AG08395 (cell line): ENCODE results near the gene DMRTB1.
A peak's percentile ranks its signal among the peaks of the same experiment; 100 is the strongest.

Experiments used
- DNase-seq: peaks from one replicate; pipeline ENCODE4 v3.0.0; 2012; ENCODE audit warnings: mixed read lengths, low spot score

The DMRTB1 gene

GRCh38 chr1:53485478-53486394 lies 26.5 kb downstream of the DMRTB1 start:
- peak; percentile 89 for DNase-seq

- DNase-seq = no peak
Measured at GRCh38 chr1:53486395-53487026, 27.3 kb downstream of the DMRTB1 start.

- no peak for DNase-seq
Measured at GRCh38 chr1:53490351-53490750, 31.2 kb downstream of the DMRTB1 start.

GRCh38 chr1:53495633-53496345 lies 36.6 kb downstream of the DMRTB1 start:
- DNase-seq = peak; percentile 49

DNA sequence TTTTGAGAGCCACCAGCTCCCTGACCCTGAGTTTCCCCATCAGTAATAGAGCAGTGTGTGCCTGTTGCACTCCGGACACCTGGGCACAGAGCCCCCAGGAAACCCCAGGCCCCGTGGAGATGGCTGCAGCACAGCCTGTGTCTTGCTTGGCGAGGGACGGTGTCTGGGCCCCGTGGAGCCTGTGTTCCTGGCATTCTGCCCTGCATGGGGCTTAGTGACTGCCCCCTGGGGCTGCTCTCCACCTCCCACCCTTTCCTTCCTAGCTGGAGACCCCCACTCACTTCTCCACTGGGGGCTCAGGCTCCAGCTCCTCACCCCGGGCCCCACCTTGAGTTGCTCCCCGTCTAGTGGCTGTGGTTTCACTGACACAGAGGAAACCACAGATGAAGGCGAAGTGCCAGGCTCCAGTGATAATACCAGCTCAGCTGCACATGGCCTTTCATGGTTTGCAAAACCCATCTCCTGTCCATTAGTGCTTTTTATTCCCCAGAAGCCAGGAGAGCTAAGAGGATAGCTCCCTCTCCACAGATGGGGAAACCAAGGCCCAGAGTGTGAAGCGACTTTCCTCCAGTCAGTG lies 39.4 kb downstream of the DMRTB1 start:
- peak; percentile 87 for DNase-seq

- DNase-seq = no peak
Measured at GRCh38 chr1:53499257-53500203, 40.3 kb downstream of the DMRTB1 start.

DNA sequence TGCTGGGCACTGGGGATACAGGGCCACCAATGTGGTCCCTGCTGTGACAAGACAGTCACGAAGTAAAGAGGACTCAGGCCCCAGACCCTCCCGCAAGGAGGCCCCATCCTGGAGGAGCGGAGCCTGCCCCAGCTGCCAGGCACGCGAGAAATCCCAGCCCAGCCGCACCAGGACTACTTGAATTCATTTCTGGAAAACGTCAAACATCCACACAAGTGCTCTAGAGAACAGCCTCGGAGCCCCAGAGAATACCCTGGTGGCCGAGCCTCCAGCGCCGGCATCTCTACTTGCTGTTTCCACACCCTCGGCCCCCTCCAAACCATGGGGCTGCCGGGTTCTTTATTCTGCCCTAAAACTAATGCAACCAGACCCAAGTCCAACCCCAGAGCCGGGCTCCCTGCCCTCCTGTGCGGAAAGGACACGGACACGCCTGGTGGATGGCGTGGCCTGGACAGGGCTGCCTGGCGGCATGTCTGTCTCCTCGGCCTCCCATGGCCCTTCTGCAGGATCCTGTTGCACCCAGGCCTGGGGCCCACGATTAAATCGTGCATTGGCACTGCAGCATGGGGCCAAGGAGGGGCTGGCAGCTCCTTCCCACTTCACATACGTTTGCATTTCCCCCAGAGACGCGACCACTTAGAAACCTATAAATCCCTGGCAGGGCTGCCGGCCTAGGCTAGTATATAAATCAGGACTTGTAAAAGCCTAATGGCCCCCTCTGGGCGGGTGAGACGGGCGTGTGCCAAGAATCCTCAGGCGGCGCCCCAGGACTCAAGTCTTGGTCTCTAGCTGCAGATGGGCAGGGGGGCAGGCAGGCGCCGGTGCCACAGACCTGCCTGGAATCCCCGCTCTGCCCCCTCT lies 41.2 kb downstream of the DMRTB1 start:
- DNase-seq = no peak

DNA sequence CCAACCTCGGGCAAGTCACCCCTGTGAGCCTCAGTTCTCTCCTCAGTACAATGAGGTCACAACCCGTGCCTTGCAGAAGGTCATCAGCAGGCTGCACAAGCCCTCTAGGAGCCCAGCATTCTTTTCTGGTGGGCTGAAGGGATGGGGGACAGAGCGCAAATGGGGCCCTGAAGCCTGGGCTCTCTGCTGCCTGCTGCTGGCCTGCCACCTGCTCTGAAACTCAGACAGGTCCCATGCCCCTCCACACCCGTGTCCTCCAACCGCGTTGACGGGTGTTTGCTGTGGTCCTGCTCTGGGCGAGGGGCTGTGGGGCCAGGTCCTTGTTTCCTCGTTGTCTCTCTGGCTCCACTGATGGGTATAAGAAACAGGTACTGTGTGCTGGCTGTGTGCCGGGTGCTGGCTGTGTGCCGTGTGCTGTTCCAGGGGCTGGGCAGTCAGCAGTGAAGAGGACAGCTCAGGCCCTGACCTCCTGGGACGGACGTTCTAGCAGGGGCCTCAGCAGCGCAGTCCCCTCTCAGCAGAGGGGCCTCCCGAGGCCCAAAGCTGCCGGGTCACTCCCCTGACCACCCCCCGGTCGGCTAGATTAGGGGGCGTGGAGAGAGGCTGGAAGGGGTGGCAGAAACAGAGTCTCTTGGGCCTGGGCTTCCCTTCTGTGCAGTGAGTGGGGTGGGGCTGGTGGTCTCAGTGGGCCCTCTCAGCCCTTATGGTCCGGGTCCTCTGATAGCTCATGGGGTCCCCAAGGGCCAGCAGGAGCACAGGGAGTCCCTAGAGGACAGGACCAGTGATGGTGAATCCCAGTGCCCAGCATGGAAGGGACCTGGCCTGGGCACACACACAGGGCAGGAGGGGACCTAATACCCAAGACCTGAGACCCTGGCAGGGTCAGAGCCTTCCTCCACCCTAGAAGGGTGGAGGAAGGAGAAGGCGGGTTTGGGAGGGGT lies 42.1 kb downstream of the DMRTB1 start:
- DNase-seq = no peak

DNA sequence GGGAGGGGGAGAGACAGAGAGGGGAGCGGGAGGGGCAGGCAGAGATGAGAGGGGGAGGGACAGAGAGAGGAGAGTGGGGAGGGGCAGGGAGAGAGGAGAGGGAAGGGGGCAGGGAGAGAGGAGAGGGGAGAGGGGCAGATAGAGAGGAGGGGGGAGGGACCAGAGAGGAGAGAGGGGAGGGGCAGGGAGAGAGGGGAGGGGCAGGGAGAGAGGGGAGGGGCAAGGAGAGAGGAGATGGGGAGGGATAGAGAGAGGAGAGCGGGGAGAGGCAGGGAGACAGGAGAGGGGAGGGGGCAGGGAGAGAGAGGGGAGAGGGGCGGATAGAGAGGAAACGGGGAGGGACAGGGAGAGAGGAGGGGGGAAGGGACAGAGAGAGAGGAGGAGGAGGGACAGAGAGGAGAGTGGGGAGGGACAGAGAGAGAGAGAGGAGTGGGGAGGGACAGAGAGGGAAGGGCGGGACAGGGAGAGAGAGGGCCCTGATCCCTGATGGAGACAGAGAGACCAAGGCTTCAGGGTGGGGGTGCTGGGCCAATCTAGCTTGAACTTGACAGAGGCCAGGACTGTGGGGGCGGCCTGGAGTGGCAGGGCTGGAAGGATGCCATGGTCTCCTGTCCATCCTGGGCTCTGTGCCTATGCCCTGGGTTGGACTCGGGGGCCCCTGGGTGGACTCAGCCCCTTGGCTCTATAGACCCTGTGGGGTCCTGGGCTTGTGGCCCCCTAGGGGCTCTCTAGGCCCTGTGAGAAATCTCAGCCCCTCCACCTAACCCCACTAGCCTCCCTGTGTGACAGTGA lies 43.6 kb downstream of the DMRTB1 start:
- no peak for DNase-seq

GRCh38 chr1:53503433-53504217 lies 44.4 kb downstream of the DMRTB1 start:
- no peak for DNase-seq

DNA sequence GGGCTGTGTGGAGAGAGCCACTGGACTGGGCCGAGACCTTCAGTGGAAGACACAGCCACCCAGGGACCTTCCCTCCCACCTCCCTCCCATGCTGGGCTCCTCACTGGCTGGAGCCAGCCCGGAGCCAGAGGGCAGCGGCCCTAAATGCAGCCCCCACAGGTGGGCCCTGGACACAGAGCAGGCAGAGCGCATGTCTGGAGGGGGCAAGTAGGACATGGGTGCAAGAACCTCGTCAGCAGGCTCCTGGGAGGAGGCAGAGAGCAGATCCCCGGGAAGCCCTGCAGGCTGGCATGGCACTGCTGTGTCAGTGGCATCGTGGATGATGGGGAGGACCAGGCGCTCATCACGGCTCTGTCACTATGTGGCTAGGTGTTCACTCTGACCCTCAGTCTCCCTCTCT lies 45.7 kb downstream of the DMRTB1 start:
- no peak for DNase-seq

- DNase-seq = no peak
Measured at GRCh38 chr1:53505401-53505800, 46.2 kb downstream of the DMRTB1 start.

- DNase-seq = no peak
Measured at GRCh38 chr1:53505891-53506290, 46.7 kb downstream of the DMRTB1 start.

DNA sequence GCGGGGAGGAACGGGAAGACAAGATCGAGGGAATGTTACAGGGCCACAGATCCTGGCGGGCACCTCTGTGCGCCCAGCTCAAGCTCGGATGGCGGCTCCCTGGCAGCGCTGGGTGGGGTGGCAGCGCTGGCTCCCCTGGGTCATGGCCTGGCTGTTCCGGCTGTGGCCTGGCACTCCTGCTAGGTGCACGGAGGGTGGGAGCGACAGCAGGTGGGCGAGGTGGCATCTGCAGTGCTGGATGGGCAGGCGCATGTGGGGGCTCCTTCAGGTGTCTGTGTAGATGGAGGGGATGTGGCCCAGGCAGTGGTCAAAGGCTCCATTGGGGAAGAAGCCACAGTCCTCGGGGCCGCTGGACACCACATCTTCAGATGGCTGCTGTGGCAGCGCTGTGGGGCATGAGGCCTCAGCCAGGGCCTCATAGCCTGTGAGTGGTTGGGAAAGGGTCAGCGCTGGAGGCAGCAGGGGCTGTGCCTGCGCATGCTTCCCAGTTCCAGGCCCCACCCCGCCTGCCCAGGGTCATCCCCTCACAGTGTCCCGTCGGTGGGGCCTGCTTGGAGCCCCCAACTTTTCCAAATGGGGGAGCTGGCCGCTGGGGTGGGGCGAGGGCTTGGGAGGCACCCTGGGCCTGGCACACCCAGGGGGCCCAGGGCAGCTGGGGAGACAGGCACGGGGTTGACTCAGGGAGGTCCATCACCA lies 47.3 kb downstream of the DMRTB1 start:
- no peak for DNase-seq

- no peak for DNase-seq
Measured at GRCh38 chr1:53507116-53507820, 48.1 kb downstream of the DMRTB1 start.
